Measurements from ENCODE around the gene NHEJ1. TPM values are rescaled to one million over a fixed set of nuclear protein-coding genes. Genes with fewer than 3 reads are reported as not detected.

The NHEJ1 gene
- total RNA-seq, 2 donors from 2014 or later, result 15.2 to 16.9 TPM

GRCh38 chr2:219184121-219184520 is 23.5 kb upstream of the NHEJ1 start:
- DNase-seq (ENCODE audit: low spot score), result no peak
- intact Hi-C loops (cut with DNase I), result no loop called here

GRCh38 chr2:219183151-219183772 is 22.6 kb upstream of the NHEJ1 start:
- Histone ChIP-seq H3K27ac (no peak overlapping the region), H3K4me3 (no peak overlapping the region), H3K36me3 (peaks cover 0 to 24% of the 10 kb centered on the region in 2 donors), H3K27me3 (replicated peaks; ENCODE audit: insufficient read depth) (no peaks in the 10 kb centered on the region), H3K9me3 (no peaks in the 10 kb centered on the region), H3K4me1 (replicated peaks) (peaks cover 5% of the 10 kb centered on the region)
- DNase-seq (ENCODE audit: low spot score), result no peak
- WGBS, result 92% methylated on average over 6 of the region's 6 CpGs
- intact Hi-C loops (cut with DNase I), result no loop called here
- TF ChIP-seq POLR2A (IDR thresholded peaks at IDR 0.05), result no peak
- no peak for TF ChIP-seq CTCF (IDR thresholded peaks at IDR 0.05)
- no peak for TF ChIP-seq POLR2AphosphoS5 (IDR thresholded peaks at IDR 0.05)

More at GRCh38 chr2:219184121-219184520, 23.5 kb upstream of the NHEJ1 start:
- 100% methylated on average over 2 of the region's 2 CpGs for WGBS
- Histone ChIP-seq H3K4me3 (no peak overlapping the region), H3K27ac (no peak overlapping the region), H3K4me1 (replicated peaks) (peaks cover under 1% of the 10 kb centered on the region), H3K27me3 (replicated peaks; ENCODE audit: insufficient read depth) (no peaks in the 10 kb centered on the region), H3K36me3 (peaks cover 0 to 24% of the 10 kb centered on the region in 2 donors), H3K9me3 (no peaks in the 10 kb centered on the region)
- no peak for TF ChIP-seq CTCF (IDR thresholded peaks at IDR 0.05)
- TF ChIP-seq POLR2AphosphoS5 (IDR thresholded peaks at IDR 0.05), result no peak
- TF ChIP-seq POLR2A (IDR thresholded peaks at IDR 0.05), result no peak

- TF ChIP-seq POLR2AphosphoS5 (IDR thresholded peaks at IDR 0.05) (no peak), CTCF (IDR thresholded peaks at IDR 0.05) (no peak), POLR2A (IDR thresholded peaks at IDR 0.05) (no peak)
- no peak for DNase-seq (ENCODE audit: low spot score)
- H3K27me3 ChIP-seq (replicated peaks; ENCODE audit: insufficient read depth), result no peaks in the 10 kb centered on the region
- peaks cover 5% of the 10 kb centered on the region for H3K4me1 ChIP-seq (replicated peaks)
- 72% methylated on average over 8 of the region's 8 CpGs for whole genome bisulfite sequencing
- intact Hi-C loops (cut with DNase I), result no loop called here
- H3K4me3 ChIP-seq, result no peak overlapping the region
- peaks cover 0 to 24% of the 10 kb centered on the region in 2 donors for H3K36me3 ChIP-seq
- H3K27ac ChIP-seq, result no peak overlapping the region
- no peaks in the 10 kb centered on the region for H3K9me3 ChIP-seq
These were observed 21.9 kb upstream of the NHEJ1 start for GRCh38 chr2:219182331-219183150.

- WGBS, result 90% methylated on average over 6 of the region's 6 CpGs
- H3K27me3 ChIP-seq (replicated peaks; ENCODE audit: insufficient read depth), result no peaks in the 10 kb centered on the region
- no peak for DNase-seq (ENCODE audit: low spot score)
- peaks cover 5% of the 10 kb centered on the region for H3K4me1 ChIP-seq (replicated peaks)
- intact Hi-C loops (cut with DNase I), result no loop called here
- no peak for TF ChIP-seq POLR2A (IDR thresholded peaks at IDR 0.05)
- TF ChIP-seq CTCF (IDR thresholded peaks at IDR 0.05), result no peak
- TF ChIP-seq POLR2AphosphoS5 (IDR thresholded peaks at IDR 0.05), result no peak
- peaks cover 0 to 24% of the 10 kb centered on the region in 2 donors for H3K36me3 ChIP-seq
- no peak overlapping the region for H3K4me3 ChIP-seq
- H3K27ac ChIP-seq, result no peak overlapping the region
- H3K9me3 ChIP-seq, result no peaks in the 10 kb centered on the region
These were observed 20.9 kb upstream of the NHEJ1 start for GRCh38 chr2:219181531-219181930.
